ENCODE measurements around the gene TMEM272. TPM values are rescaled to one million over a fixed set of nuclear protein-coding genes. Genes with fewer than 3 reads are reported as not detected.

TMEM272 gene
- total RNA-seq, 1 donor from 2014 or later: 0.71 TPM

DNA sequence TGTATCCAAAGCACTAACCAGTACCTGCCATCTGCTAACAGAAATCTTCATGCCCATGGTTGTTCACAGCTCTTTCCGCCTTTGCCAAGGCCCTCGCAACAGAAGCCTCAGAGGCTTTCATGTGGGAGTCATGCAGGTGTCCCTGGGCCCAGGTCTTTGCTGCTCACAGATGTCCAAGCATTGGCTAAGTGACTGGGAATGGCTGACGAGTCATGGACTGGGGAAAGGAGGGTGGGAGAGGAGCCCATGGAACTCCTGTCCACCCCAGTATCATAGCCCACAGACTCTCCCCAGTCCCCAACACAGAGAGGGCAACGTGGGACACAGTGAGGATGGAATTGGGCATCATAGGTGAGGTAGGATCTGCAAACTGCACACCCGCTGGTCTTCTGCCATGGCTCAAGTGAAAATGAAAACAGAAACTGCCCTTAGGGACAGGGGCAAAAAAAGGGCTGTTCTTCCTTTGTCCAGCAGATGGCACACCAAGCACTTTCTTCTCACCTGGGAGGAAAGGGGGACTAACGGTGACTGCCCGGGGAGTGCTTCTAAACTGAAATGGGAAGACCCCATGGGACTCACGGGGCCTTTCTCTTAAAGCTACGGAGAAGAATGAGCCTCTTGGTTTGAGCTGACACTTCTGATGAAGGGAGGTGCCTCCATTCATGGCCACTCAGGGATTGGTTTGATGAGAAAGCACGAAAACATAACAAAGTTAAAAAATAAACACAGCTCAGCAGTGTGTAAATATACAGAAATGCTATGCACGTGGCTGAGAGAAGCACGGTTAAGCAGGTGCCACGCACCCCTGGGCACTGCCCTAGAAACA lies 29.9 kb downstream of the TMEM272 start:
- peak; percentile 73 for ATAC-seq
- peak; percentile 74 for DNase-seq (ENCODE audit: low spot score)
- intact Hi-C loops (cut with DNase I): no loop called here

DNA sequence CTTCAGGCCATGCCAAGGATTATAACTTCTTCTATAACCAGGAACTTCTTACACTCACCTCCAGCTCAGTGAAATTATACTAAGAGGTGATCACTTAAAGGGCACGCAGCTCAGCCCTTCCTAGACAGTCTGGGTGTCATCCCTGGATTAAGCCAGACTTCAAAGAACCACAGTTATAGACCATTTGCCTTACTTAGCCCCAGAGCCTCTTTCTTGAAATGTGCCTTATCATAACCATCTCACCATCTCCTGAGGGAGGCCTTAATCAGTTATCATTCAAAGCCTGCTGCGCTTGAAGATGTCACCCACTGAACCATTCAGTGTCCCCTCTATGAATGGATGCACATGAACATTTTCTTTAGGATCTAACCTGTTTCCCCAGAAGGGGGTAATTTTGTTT lies 30.9 kb downstream of the TMEM272 start:
- no peak for ATAC-seq
- intact Hi-C loops (cut with DNase I): no loop called here
- no peak for DNase-seq (ENCODE audit: low spot score)

DNA sequence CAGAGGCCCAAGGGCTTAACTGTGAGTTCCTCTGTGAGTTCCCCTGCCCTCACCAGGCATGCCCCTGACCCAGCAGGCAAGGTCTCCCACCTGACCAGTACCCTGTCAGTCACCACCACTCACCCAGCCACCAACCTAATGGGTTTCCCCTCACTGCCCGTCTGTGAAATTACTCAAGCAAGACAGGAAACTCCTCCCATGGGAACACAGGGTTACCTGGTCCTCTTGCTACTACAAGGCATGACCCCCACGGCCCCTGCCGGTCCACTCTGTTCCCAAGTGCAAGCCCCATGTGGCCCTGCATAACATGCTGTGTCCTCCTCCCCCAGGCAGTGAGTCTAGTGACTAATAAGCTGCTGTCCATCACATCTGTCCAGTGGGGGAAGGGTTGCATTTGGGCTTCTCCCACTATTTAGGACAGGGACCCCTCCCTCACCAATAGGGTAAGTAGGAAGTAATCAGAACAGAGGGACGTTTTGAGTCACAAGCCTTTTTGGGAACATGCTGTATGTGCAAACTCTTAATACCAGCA lies 33.0 kb downstream of the TMEM272 start:
- ATAC-seq (peak; percentile 39), DNase-seq (ENCODE audit: low spot score) (no peak)
- intact Hi-C loops (cut with DNase I): no loop called here

DNA sequence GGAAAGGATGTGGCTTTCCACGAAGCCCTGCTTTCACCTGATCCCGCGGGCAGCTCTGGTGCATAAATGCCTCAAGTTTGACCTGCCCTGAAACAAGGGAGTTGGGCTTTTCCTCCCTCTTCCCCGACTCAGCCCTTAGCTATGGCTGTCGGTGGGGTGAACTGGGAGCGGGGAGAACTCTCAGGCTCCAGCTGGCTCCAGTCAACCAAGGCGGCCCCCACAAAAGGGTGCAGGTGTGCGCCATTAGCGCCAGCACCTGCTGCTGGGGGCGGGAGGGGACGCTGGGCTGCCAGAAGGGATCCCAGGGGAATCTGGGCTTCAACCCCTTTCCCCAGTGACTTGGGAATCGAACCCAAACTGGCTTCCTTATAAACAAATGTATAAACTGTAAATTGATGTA lies 33.9 kb downstream of the TMEM272 start:
- no peak for ATAC-seq
- DNase-seq (ENCODE audit: low spot score): no peak
- intact Hi-C loops (cut with DNase I): no loop called here

DNA sequence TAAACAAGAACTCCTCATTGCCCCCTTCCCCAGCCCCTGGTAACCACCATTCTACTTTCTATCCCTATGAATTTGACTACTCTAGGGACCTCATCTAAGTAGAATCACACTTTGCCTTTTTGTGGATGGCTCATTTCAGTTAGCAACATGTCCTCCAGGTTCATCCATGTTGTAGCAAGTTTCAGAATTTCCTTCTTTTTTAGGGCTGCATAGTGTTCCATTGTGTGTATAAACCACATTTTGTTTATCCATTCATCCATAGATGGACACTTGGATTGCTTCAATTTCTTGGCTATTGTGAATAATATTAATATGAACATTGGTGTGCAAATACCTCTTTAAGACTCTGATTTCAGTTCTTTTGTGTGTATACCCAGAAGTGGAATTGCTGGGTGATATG lies 36.2 kb downstream of the TMEM272 start:
- ATAC-seq: no peak
- DNase-seq (ENCODE audit: low spot score): no peak
- intact Hi-C loops (cut with DNase I): no loop called here

DNA sequence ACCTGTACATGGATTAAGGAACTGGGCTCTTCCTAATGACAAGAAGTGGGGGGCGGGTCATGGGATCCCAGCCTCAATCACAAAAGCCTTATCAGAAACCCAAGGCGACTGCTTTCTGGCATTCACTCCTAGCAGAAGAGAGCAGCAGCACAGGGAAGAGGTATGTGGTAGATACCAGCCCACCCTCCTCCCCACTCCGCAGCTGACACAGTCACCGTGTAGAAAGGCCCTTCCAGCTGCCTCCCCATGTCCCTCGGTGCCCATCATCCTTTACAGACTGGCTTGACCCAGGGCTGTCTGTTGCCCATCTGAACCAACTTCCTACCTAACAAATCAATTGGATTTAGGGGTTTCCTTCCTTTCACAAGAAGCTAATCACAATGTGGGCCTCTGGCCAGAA lies 37.9 kb downstream of the TMEM272 start:
- ATAC-seq: no peak
- intact Hi-C loops (cut with DNase I): no loop called here
- no peak for DNase-seq (ENCODE audit: low spot score)

DNA sequence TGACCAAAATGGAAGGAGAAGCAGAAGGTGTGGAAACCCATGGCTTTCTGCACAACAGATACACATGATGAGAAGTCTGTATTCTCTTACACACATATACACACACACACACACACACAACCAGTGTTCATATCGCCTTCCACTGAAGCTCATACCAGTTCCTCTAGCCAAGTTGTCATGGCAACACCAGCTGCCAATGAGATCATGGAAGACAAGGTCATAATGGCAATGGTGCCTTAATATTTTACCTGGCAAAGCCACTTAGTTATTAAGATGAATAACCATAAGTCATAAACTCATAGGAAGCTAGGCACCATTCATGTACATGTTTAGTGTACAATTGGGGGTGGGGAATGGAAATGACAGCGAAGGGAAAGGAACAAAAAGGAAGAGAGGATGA lies 38.4 kb downstream of the TMEM272 start:
- no peak for DNase-seq (ENCODE audit: low spot score)
- intact Hi-C loops (cut with DNase I): no loop called here
- ATAC-seq: no peak

DNA sequence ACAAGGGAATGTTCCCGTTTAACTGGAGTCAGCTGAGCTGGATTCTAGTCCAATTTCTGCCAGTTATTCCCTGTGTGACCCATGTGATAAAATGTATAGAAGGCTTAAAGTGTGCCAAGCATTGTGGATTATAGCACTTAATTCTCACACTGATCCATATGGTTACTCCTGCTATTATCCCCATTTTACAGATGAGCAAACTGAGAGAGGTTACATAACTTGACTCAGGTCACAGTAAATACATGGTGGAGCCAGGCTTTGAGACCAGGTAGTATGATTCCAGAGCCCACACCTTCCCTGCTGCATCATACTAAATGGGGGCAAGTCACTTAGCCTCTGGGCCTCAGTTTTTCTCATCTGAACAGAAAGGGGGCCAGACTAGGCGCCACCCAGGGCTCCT lies 39.1 kb downstream of the TMEM272 start:
- no peak for ATAC-seq
- intact Hi-C loops (cut with DNase I): no loop called here

DNA sequence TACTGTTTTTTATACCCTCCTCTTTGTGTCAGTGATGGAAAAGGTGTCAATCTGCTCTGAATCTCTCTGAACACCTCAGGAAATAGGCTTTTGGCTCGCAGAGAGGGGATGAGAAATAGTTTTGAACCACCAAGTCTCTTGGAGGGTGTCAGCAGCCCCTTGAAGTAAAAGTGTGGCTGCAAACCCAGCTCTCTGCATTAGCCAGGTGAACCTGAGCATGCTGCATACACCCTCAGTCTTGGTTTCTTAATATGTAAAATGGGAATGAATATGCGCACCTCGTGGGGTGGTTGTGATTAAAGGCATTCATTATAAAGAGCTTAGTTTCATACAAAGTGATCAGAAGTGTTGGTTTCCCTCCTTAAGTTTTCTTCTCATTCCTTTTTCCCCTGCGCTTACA lies 39.7 kb downstream of the TMEM272 start:
- no peak for DNase-seq (ENCODE audit: low spot score)
- intact Hi-C loops (cut with DNase I): no loop called here
- ATAC-seq: no peak

More for the DNA sequence above, 39.1 kb downstream of the TMEM272 start:
- DNase-seq (ENCODE audit: low spot score): no peak

DNA sequence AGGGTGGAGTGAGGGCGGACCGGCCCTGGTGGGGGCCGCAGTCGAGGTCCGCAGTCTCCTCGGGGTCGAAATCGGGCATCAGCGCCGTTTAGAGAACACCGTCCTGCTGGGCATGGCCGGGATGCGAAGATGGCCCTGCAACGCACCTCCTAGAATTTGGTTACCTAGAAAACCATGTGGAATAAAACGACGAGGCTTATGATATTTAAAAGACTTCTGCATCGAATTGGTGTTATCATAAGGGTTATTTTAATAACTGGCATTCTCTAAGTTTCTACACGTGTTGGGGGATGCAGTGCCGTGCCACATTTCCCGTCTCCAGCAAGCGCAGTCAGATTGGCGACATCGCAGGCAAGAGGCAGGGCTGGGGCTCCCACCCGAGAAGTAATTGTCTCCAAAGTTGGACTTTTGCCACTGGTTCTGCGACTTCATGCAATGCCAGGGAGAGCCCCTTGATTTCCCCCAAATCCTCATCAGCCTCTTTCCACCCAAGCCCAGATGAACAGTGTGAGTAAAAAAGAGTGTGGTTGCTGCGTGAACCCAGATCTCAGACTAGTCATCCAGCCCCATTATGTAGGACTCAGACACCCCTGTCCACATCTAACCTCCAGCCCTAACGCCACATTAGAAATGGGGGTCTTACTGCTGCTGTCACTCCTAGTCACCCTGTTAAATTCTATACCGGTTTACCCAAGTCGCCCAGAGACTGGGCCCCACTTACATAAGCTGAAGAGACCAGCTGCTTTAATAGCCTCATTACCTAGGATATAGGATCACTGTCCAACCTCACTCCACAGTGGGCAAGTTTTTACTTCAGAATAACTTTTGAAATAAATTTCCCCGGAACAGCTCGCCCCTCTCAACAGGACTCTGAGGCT lies 40.4 kb downstream of the TMEM272 start:
- peak; percentile 12 for ATAC-seq
- intact Hi-C loops (cut with DNase I): no loop called here

DNA sequence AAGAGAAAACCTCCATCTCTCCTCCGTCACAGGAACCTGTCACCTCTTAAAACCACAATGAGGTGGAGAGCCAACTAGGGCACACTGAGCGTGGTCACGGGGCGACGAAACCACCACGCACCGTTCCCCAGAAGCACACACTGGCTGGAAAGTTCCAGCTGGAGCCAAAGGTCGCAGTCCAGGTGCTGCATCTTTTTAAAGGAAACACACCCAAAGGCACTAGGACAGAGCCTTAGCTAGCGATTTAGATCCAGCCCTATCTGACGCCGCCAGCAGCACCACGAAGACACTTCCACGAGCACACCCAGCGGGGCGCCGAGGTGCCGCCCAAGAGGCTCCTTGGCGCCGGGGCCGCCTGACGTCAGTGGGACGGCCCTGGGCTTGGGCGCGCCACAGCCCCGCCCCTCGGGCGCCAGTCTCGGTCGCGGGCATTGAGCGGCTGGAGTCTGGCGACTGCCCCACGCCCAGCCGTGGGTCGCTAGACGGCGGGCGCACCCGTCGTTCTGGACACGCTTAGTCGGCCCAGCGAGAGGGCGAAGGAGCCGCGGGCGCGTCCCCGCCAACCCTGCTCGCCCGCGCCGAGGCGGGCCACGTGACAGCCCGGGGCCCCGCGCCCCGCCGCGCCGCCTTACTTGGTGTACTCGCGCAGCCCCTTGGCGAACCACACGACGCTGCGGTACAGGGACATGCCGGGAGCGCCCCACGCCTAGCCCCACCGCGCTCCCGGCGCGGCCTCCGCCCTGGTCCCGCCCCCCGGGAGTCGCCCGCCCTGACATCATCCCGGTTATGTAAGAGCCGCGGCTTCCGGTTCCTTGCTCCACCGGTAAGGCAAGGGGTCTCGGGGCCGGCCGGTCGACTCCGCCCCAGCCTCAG lies 41.3 kb downstream of the TMEM272 start, which contains the start of gene DHRS12:
DHRS12 (minus strand) TSS at position 742 of the 873 bp plus-strand sequence. CDS start 4,504 bp downstream, outside the sequence.
- peak; percentile 90 for ATAC-seq
- DNase-seq (ENCODE audit: low spot score): peak; percentile 96
- intact Hi-C loops (cut with DNase I): no loop called here

More for the DNA sequence above, 40.4 kb downstream of the TMEM272 start:
- DNase-seq (ENCODE audit: low spot score): peak; percentile 75

DNA sequence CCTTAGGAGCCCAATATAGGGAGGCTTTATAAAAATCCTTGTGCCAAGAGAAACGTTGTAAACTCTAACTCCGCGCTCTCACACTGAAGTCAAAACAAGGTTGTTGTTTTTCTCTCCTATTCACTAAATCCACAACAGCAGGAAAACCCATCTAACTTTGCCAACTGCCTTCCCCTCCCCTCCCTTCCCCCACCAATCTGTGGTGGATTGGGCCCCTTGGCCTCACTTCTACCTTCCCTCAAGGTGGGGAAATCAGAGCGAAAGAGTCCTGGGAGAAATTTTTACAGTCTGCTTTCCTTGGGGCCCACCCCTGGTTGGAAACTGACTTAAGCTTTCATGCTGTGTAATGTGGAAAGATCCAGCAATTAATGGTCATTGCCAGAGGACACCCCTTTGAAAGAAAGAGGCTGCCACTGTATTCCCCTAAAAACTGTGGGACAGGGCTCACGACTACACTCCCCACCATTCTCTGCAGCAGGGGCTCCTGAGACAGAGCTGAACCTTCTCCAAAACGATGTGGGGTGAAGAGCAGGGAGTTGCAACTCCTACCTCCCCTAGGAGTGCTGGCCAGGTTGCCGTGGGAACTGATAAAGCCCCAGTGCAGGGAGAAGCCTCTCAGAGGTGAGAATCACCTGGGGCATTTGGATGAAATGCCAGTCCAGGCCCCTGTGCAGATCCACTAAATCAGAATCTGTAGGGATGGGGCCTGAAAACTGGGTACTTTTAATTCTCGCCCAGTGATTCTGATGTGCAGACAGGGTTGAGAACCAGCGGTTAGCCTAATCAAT lies 42.2 kb downstream of the TMEM272 start:
- intact Hi-C loops (cut with DNase I): no loop called here
- ATAC-seq (peak; percentile 3), DNase-seq (ENCODE audit: low spot score) (no peak)

DNA sequence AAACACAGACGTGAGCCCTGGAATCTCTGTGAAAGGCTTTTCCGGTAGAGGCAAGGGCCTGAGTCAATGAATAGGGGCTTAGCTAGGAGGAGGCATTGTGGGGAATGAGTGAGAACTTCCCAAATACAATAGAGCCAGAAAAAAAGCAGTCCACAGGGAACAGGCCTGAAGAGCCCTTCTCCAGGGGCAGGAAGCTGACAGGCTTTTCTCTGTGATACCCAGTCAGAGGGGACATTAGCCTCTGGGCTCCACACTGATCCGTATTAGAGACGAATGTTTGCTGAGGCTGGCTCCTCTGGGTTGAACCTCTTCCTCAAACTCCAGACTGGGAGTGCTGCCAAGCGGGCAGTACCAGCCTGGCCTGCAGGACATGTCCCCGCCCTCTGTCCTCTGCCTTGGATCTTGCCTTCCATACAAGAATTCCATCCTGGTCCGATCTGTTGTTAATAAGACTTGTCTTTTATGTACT lies 43.3 kb downstream of the TMEM272 start:
- DNase-seq (ENCODE audit: low spot score) (peak; percentile 82), ATAC-seq (peak; percentile 5)
- intact Hi-C loops (cut with DNase I): no loop called here

DNA sequence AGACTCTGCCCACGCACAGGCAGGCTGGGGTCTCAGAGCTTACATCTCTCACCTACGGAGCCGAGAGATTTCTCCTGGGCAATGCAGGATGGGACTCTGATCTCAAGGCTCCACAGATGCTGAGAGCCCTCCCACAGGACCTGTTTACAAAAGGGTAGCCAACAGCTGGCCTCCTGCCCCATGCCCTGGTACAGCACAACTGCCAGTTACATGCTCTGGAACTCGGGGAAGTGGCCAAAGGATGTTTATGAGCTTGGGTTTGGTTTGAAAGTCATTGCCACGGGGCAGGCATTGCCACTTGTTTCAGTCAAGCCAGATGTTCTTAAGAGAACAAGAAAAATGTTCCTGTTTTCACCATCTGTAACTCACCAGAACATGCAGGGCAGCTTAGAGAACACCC lies 44.5 kb downstream of the TMEM272 start:
- no peak for DNase-seq (ENCODE audit: low spot score)
- ATAC-seq: no peak
- intact Hi-C loops (cut with DNase I): no loop called here

DNA sequence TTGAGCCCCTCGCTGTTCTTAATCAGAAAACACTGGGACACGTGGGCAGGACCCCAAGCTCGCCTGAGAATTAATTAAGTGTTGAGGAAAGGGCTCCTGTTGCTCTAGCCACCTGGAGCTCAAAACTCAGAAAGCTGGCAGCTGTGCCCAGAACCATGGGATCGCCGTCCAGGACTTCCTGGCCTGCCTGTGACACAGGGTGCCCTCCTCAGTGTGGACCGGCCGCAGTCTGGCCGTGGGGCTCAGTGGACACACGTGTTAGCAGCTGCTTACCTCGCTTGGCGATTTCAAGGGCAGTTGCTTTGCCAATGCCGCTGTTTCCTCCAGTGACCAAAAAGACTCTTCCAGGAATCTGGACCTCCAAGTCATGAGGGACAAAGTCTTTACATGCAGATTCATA lies 45.7 kb downstream of the TMEM272 start:
- no peak for DNase-seq (ENCODE audit: low spot score)
- intact Hi-C loops (cut with DNase I): no loop called here
- no peak for ATAC-seq

DNA sequence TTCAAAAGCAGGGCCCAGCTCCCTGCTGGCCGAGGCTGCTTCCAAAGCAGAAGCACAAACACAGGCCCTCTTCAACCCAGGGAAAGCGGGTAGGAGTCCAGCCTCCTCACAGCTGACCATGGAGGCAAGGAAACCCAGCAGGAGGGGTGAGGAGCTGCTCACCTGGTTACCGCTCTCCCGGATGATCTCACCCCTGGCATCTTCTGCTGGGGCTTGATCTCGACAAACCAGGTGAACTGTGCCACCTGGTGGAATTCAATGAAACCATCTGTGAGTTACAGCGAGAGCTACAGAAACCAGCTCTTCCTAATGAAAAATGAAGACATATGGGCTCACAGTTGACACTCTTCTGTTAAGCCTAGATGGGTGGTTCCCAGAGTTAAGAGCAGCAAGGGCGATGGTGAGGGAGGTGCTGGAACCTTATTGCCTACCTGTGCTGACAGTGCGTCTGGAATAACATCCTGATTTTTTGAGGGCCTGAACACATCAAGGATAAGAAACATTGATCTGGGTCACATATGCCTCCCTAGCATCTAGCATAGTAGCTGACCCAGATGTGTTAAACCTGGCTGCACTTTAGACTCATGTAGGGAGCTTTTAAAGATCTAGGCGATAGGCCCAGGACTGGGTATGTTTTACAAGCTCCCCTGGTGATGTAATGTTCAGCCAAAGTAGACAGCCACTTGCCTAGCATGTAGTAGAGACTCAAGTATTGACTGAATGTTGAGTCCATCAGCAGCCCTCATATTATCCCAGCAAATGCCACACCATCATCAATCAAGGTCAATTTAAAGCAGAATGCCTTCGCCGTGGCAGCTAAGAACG lies 47.1 kb downstream of the TMEM272 start:
- ATAC-seq (peak; percentile 41), DNase-seq (ENCODE audit: low spot score) (no peak)
- intact Hi-C loops (cut with DNase I): no loop called here

DNA sequence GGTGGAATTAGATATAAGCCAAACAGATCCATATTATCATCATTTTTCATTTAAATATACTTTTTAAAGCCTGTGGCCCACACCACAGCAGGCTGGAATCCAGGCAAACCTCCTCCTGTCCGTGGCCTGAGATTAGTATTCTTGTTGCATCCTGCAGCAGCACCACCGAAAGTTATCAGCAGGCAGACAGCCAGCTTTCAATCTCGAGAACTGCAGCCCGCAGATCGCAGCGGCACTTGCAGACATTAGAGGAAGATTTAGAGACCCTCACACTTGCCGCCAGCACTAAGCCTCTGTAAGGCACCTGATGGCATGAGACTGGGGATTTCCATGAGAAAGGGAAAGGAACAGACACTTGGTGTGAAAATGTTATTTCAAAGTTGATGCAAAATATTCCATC lies 48.4 kb downstream of the TMEM272 start:
- DNase-seq (ENCODE audit: low spot score) (no peak), ATAC-seq (no peak)
- intact Hi-C loops (cut with DNase I): no loop called here

Measured in sciatic nerve (tissue), 2 donors.